Peyer's patch (tissue), 4 donors: ENCODE data around the gene ZNF670.
"Not testable (repeated sequence)": the region's sequence is repeated elsewhere in the genome, so short reads cannot be mapped to it uniquely, and the experiment has no call there.

ENCODE experiments used
- CTCF ChIP-seq, 6 experiments: fragments of 450-650 bp in 4 of 6; fragments of 200-600 bp in 2 of 6; sonication (generic) in 1 of 6; IDR thresholded peaks; one replicate each; pipeline ENCODE4 v1.5.1; 2017 to 2019; ENCODE audit warnings: antibody characterized with exemption in 6 of 6, mild to moderate bottlenecking in 3 of 6, moderate library complexity in 1 of 6
- POLR2A ChIP-seq, 2 donors: fragments of 450-650 bp; IDR thresholded peaks; one replicate each; pipeline ENCODE4 v1.5.1; 2017; ENCODE audit warnings: antibody characterized with exemption in 2 of 2, mild to moderate bottlenecking in 2 of 2, moderate library complexity in 2 of 2

GRCh38 chr1:247127519-247128282 lies 49.1 kb upstream of the ZNF670 start:
- TF ChIP-seq CTCF, POLR2A (IDR thresholded peaks at IDR 0.05): not testable (repeated sequence)
